ENCODE results near the gene PRKAR1B.

Gene PRKAR1B

GRCh38 chr7:559396-559705, 167.7 kb downstream of the PRKAR1B start:
- no peak for DNase-seq (ENCODE audit: low read depth in 2 of 2)
- no peak overlapping the region for H3K4me3 ChIP-seq (replicated peaks in 1 of 2; ENCODE audit: low read depth in 2 of 2, low read length in 2 of 2)
- no peak for TF ChIP-seq CTCF (IDR thresholded peaks at IDR 0.05; ENCODE audit: low read depth, low read length)

GRCh38 chr7:557558-557881, 169.6 kb downstream of the PRKAR1B start:
- H3K4me3 ChIP-seq (replicated peaks in 1 of 2; ENCODE audit: low read depth in 2 of 2, low read length in 2 of 2): no peak overlapping the region
- no peak for TF ChIP-seq CTCF (IDR thresholded peaks at IDR 0.05; ENCODE audit: low read depth, low read length)
- DNase-seq (ENCODE audit: low read depth in 2 of 2): peak; percentile 22 to 52

- no peak for TF ChIP-seq CTCF (IDR thresholded peaks at IDR 0.05; ENCODE audit: low read depth, low read length)
- H3K4me3 ChIP-seq (replicated peaks in 1 of 2; ENCODE audit: low read depth in 2 of 2, low read length in 2 of 2): no peak overlapping the region
- no peak for DNase-seq (ENCODE audit: low read depth in 2 of 2)
Observed at GRCh38 chr7:556837-557557, 170.1 kb downstream of the PRKAR1B start.

GRCh38 chr7:556291-556826, 170.7 kb downstream of the PRKAR1B start:
- H3K4me3 ChIP-seq (replicated peaks in 1 of 2; ENCODE audit: low read depth in 2 of 2, low read length in 2 of 2): no peak overlapping the region
- no peak for TF ChIP-seq CTCF (IDR thresholded peaks at IDR 0.05; ENCODE audit: low read depth, low read length)
- no peak for DNase-seq (ENCODE audit: low read depth in 2 of 2)

GRCh38 chr7:555551-556160, 171.4 kb downstream of the PRKAR1B start:
- H3K4me3 ChIP-seq (replicated peaks in 1 of 2; ENCODE audit: low read depth in 2 of 2, low read length in 2 of 2): no peak overlapping the region
- no peak for TF ChIP-seq CTCF (IDR thresholded peaks at IDR 0.05; ENCODE audit: low read depth, low read length)

GRCh38 chr7:553636-554111, 173.4 kb downstream of the PRKAR1B start:
- DNase-seq (ENCODE audit: low read depth in 2 of 2): no peak
- H3K4me3 ChIP-seq (replicated peaks in 1 of 2; ENCODE audit: low read depth in 2 of 2, low read length in 2 of 2): no peak overlapping the region
- no peak for TF ChIP-seq CTCF (IDR thresholded peaks at IDR 0.05; ENCODE audit: low read depth, low read length)

More at GRCh38 chr7:555551-556160, 171.4 kb downstream of the PRKAR1B start:
- no peak for DNase-seq (ENCODE audit: low read depth in 2 of 2)
